8988T (cell line): ENCODE data around the gene SPAG5.

Experiments
- DNase-seq: peaks from one replicate; pipeline ENCODE4 v3.0.0; 2011

SPAG5 gene

GRCh38 chr17:28570716-28571360, 28.0 kb downstream of the SPAG5 start:
- DNase-seq: peak; percentile 62

GRCh38 chr17:28569446-28569845, 29.4 kb downstream of the SPAG5 start:
- no peak for DNase-seq

DNA sequence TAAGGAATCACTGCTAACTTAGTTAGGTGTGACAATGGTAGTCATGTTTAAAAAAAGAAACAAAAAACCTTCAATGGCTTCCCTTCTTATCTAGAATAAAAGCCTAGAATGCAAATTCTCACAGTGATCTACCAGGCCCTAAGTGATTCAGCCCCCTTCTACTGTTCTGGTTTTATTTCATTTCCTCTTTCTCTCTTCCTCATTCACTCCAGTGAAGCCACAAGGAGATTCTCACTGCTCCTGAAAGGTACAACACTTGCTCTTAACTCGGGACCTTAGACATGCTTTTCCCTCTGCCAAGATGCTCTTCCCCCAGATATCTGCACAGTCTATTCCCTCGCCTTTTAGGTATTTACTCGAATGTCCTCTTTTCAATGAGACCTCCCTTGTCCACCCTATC, 31.2 kb downstream of the SPAG5 start:
- no peak for DNase-seq

- no peak for DNase-seq
Observed at GRCh38 chr17:28563475-28563874, 35.4 kb downstream of the SPAG5 start.

- DNase-seq: no peak
Observed at GRCh38 chr17:28555022-28555421, 43.8 kb downstream of the SPAG5 start.

DNA sequence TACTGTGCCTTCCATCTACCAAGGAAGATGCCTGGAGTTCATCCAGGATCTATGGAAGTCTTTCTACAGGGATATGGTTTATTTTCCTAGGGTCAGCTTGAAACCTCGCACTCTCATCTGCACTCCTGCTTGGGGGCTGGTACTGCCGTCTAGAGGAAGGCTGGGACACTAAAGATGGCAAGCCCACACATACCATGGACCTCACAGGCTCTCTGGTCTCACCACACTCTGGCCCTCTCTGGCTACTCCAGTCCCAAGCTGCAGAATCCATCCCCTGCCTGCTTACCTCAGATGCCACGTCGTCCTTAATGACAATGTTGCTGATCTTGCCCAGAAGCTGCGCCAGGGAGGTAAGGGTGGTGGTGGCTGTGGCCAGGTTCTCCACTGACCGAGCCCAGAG, 44.3 kb downstream of the SPAG5 start:
- no peak for DNase-seq

DNA sequence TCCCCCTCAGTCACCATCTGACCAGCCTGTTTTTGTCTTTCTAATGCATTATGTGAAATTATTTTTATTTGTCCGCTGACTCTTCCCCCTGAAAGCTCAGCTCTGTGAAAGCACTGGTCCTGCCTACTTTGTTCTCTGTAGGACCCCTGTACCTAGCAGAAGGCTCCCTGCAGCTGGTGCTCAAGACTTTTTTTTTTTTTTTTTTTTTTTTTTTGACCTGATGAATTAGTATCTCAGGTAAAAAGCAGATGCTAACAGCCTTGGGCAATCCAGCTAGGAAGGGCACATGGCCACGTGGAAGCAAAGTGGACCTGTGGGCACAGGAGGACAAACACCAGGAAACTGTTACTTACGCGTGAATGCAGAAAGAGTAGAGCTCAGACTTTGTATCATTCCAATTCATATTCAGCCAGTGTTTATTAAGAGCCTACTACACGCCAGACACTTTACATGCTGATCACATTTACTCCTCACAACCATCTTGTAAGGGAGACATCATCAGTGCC, 45.8 kb downstream of the SPAG5 start:
- no peak for DNase-seq

GRCh38 chr17:28552176-28552999, 46.4 kb downstream of the SPAG5 start, which contains the start of gene UNC119:
UNC119 (minus strand) TSS chr17:28552624; CDS start chr17:28552557, 67 bp downstream.
- peak; percentile 99 for DNase-seq

DNA sequence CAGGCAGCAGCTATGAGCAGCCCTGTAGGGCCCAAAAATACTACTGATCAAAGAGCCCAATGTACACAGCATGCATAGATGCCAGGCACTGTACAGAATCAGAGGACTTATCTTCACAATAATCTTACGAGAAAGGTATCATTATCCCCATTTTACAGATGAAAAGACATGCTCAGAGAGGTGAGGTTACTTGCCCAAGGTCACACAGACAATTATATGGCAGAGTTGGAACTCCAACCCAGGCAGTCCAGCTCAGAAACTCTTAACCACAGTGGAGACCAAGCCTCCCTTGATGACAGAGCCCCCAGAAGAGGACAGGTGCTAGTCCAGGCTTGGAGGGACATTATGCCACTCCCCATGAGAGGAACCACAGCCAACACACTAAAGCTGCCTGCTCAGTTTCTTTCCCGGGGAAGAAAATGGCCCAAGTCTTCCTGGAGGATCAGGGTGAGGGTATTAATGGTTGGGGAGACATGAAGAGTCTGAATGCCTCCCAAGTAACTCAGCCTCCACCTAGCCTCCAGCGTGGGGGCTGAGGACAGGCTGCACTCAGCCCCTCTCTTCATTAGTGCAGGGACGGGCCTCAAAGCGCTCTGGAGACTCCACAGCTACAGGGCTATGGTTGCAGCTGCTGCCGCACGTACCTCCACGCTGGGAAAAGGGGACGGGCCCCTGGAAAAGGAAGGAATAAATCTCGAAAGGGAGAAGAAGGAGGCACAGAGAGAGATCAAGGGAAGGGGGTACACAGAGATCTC, 47.2 kb downstream of the SPAG5 start:
- DNase-seq: peak; percentile 55

- no peak for DNase-seq
Observed at GRCh38 chr17:28550858-28551257, 48.0 kb downstream of the SPAG5 start.

DNA sequence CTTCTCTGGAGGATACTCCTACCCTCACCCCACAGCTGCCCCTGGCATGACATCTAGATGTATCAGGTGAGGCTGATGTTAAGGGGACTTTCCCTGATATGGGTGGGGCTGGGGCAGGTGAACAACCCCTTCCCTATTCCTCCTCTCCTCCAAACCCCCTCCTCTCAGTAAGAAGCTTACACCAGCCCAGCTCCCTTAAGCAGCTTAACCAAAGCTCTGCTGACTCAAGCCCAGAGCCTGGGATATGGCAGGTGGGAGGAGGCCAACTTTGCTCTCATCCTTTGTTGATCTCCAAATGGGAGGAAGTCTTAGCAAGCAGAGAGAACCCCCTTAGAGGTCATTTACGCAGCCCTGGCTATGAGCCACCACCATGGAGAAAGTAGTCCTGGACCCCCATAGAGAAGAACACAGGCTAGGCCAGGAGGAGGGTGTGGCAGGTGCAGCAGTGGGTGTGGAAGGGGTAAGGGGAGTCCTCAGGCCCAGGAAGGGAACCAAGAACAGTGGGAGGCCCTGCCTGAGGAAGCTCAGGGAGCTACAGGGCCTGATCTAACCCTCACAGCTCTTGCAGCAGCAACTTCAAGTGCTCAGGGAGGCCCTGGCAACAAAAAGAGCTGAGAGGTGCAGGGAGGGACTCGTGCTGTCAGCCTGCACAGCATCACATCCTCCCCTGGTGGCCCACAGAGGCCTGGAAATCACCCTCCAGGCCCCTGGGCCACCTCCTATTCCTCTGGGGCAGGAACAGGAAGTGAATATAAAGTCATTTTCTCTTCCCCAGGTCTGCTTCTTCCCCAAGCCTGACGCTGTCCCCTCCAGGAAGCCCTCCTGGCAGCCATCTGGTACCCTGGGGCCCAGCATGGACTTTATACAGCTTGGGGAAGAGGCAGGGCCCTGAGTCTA, 49.3 kb downstream of the SPAG5 start:
- no peak for DNase-seq

DNA sequence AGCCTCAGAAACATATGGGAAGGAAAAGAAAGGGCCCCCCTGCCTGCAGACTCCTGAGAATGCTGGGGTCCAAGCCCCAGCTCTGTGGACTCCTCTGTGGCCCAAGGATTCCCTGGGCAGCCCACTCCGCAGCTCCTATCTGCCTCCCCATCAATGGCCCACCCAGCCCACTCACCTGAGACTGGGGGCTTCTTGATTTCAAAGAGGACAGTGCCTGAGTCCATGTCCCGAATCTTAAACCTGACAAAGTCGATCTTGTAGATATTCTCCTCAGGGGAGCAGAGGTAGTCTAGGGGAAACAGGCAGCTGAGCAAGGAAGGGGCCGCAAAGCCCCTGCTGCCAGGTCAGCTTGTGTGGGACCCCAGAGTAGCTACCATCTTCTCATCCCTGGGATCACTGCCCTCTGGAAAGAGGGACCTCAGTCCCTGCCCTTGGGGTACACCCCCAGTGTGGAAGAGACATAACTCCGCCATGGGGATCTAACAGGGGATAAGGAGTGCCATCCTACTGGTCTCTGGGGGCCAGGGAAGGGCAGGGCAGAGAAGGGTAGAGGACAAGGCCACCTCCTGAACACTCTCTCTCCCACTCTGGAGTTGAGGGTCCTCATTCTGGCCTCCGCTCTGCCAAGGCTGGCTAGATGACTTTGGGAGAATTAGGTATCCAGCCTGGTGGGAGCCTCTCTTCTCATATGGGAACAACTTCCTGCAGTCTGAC, 50.3 kb downstream of the SPAG5 start:
- no peak for DNase-seq

GRCh38 chr17:28547623-28548416, 51.0 kb downstream of the SPAG5 start:
- peak; percentile 98 for DNase-seq

DNA sequence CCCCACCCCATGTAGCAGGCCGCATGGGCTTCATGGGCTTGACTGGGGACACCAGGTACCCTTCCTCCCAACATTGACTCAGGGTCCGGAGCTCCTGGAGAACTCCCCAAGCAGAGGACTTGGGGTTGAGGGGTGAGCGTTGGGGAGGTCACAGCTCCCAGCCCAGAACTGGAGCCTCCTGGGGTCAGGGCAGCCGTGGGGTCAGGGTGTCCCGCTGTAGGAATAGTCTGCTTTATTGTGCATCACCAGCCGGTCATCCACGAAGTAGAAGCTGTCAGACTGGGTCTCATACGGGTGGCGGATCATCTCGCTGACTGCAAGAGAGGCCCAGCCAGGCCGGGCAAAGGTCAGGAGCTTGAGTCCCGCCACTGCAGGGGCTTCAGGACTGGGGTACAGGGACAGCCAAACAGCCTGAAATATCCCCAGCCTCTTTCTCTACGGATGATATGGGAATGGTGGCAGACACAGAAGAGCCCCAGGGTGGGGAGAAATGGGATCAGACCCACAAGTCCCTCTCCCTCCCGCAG, 51.7 kb downstream of the SPAG5 start:
- no peak for DNase-seq

DNA sequence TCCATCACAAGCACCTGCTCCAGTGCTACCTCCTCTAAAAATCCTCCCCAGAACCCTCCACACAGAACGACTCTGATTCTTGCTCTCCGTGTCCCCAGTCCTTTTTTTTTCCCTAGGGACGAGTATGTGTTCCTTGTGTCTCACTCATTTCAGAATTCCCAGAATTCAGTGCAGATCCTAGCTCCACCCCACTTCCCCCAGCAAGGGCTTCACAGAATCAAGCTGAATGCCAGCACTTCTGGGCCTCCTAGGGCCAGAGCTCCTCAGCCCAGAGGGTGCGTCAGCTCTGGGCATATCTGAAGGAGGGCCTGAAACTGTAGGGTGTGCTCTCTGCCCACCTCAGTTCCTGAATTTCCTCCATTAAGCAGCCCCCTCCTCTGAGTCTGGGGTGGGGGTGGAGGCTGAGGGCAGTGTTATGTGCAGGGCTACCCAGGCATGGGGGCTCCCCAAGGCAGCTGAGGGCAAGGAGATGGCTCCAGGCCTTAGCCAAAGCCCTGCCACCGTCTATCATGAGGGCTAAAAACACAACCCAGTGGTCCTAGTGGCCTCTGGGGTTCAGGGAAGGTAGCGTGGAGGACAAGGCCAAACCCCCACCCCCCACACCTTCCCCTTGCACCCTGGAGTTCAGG, 52.9 kb downstream of the SPAG5 start:
- no peak for DNase-seq

DNA sequence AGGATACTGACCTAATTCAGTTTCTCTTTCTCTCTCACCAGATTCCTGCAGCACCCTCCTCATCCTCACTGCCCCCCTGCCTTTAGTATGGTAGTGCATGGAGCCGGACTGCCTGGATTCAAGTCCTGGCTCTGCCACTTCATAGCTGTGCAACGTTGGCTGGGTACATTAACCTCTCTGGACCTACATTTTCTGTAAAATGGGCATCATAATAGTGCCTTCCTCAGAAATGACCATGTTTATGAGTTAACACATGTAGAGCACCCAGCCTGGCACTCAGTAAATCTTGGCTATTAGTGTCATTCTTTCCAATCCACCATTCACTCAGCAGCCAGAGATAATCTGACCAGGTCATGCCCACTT, 53.7 kb downstream of the SPAG5 start:
- no peak for DNase-seq

DNA sequence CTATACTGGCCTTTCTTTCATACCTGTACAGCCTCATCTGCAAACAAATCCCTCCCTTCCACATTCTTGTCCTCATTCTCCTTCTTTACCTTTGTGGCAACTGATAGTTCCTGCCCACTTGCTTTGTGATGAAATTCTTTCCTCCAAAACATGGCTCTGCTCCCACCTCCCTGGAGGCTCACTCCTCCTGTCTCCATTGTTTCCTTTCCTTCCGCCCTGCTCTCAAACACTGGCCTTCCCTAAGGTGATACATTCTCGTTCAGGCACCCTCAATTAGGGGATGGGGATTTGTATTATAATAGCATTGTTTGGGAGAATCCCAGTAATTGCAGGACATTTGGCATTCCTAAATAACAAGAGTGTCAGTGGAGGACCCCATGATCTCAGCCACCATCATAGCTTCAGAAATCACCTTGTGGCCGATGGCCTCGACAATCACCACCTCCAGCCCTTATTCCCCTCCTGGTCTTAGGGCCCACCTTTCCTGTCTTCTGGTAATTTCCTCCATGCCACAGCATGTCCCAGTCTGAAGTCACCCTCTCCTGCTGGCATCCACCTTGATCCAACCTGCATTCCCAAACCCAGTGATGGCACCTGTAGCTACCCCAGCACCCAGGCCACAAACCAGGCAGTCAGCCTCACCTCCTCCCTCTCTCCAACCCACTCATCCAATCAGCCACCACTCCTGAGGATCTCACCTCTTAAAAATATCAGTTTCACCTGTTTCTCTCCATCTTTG, 54.3 kb downstream of the SPAG5 start:
- no peak for DNase-seq

GRCh38 chr17:28541439-28541838, 57.4 kb downstream of the SPAG5 start:
- DNase-seq: no peak

GRCh38 chr17:28540231-28540630, 58.6 kb downstream of the SPAG5 start:
- no peak for DNase-seq
